GM19023 (cell line): ENCODE data around the gene EMC10.
A peak's percentile ranks its signal among the peaks of the same experiment; 100 is the strongest.

Source experiments
- ATAC-seq: cut with Tn5 transposase; IDR thresholded peaks from one replicate; pipeline ENCODE4 v1.9.1; 2021; ENCODE audit warnings: mild to moderate bottlenecking, moderate library complexity; ENCODE audit not compliant: unreplicated experiment

Gene EMC10

DNA sequence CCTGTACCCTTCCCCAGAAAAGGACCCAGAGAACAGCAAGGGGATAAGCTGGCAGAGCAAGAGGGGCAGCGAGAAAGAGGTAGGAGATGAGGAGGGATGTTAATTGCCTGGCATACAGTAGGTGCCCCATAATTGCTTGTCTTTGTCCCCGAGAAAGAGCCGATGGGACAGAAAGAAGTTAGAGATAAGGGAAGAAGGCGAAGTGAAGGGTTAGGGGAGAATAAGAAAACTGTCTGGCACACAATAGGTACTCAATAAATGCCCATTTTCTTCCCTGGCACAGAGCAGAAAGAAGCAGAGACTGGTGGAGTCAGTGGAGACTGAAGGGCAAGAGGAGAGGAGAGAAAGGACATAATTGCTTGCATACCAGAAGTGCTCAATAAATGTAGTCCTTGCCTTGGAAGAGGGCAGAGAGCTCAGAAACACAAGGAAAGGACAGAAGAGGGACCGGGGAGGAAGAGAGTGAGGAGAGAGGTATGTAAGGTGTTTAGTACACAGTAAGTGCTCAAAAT lies 18.8 kb downstream of the EMC10 start:
- ATAC-seq = no peak

GRCh38 chr19:50496189-50497021 lies 20.1 kb downstream of the EMC10 start:
- ATAC-seq = no peak

DNA sequence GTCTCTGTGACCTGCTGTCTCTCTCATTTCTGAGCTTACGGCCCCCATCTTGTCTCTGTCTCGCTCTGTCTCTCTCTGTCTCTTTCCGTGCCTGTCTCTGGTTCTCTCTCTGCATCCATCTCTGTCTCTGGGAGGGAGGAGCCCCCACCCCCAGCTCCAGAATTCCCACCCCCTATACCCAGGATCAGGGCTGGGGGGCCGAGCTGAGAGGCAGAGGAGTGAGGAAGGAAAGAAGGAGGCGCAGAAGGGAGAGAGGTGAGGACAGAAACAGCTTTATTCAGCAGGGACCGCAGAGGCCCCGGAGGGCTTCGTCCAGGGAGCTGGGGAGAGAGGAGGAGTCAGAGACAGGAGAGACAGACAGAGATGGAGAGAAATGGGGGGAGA lies 20.7 kb downstream of the EMC10 start:
- ATAC-seq = no peak

GRCh38 chr19:50498219-50499056 lies 22.1 kb downstream of the EMC10 start:
- no peak for ATAC-seq

DNA sequence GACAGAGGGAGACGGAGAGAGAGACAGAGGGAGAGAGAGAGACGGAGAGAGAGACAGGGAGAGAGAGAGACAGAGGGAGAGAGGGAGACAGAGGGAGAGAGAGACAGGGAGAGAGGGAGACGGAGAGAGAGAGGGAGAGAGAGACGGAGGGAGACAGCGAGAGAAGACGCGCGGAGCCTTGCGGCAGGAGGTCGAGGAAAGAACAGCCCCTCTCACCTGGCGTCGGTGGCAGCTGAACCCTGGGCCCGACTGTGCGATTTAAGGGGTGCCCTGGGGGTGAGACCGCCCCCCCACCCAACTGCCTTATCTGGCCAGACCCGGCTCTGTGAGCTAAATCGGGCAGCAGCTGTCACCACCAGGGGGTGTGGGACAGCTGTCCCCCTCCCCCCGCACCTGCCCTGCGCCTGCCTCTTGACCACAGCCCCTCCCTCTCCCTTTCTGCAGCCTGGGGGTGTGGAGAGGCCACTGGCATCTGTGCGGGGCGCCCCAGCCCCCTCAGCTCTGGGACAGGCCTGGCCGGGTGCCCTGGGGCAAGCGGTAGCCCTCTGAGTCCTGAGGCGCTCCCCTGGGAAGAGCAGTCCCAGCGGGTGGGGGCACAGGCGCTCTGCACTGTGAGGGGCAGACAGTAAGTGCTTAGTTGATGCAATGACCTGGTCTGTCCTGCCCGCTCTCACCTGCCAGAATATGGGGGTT lies 23.9 kb downstream of the EMC10 start:
- no peak for ATAC-seq

- ATAC-seq = no peak
Measured at GRCh38 chr19:50500753-50501151, 24.4 kb downstream of the EMC10 start.

GRCh38 chr19:50501186-50501567 lies 24.9 kb downstream of the EMC10 start:
- ATAC-seq = no peak

DNA sequence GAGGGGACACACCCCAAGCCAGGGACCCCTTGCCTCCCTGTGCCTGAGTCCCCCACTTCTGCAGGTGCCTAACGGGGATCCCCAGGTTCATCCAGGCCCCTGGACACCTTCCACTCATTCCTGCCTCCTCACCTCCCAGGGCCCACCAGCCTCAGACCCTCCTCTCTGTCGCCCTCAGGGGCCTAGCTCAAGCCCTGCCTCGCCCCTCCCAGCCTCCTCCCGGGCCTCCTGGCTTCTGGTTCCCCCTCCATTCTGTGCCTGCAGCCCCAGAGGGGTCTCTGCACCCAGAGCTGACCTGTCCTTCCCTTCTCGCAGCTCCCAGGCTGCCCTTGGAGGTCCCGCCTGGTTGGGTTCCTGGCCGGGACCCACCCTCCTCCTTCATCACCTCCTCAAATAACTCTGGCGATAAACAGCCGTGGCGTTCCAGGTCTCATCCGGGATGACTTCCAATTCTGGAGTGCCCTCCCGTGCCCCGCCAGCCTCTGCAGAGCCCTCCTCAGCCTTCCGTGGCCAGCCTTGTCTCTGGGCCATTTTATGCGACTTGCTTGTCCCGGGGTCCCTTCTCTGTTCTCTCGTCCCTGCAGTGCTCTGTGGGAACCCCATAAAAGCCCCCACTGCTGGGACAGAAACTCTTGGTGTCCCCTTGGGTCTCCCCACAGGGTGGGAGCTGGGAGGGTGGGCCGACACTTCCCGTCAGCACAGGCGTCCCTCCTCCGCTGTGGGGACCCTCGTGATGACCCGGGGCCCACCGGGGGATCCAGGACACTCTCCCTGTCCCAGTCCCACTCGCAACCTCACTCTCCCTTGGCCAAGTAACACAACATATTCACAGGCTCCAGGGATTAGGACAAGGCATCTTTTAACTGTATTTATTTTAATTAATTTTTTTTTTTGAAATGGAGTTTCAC lies 25.5 kb downstream of the EMC10 start:
- no peak for ATAC-seq

GRCh38 chr19:50505856-50506611 lies 29.7 kb downstream of the EMC10 start:
- ATAC-seq = no peak

DNA sequence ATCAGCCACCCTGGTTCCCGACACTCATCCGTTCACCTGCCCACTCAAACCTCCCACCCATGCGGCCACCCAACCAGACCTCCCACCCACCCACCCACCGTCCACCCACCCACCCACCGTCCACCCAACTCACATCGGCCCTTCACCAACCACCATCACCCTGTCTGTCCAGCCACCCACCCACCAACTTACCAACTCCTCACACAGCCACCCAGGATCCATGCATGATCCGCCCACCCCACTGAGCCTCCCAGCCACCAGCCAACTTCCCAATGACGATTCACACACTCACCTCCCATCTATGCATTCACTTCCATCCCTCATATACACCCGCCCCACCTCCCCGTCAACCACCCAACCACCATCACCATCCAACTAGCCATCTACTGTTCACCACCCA lies 30.4 kb downstream of the EMC10 start:
- no peak for ATAC-seq

GRCh38 chr19:50507376-50507775 lies 31.1 kb downstream of the EMC10 start:
- ATAC-seq = no peak

- ATAC-seq = no peak
Measured at GRCh38 chr19:50508843-50509190, 32.5 kb downstream of the EMC10 start.

DNA sequence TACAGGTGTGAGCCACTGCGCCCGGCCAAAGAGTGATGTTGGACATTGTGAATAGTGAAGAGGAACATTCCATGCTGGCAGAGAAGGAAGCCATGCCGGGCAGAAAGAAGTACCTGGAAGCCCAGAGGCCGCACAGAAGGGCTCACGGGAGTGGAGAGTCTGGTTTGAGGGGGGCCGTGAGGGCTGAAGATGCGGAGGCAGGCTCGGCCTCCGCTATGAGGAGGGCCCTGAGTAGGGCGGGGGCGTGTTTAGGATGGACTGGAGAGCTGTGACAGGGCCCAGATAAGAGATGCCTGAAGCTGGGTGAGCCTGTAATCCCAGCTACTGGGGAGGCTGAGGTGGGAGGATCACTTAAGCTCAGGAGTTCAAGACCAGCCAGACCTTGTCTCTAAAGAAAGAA lies 33.1 kb downstream of the EMC10 start:
- no peak for ATAC-seq

DNA sequence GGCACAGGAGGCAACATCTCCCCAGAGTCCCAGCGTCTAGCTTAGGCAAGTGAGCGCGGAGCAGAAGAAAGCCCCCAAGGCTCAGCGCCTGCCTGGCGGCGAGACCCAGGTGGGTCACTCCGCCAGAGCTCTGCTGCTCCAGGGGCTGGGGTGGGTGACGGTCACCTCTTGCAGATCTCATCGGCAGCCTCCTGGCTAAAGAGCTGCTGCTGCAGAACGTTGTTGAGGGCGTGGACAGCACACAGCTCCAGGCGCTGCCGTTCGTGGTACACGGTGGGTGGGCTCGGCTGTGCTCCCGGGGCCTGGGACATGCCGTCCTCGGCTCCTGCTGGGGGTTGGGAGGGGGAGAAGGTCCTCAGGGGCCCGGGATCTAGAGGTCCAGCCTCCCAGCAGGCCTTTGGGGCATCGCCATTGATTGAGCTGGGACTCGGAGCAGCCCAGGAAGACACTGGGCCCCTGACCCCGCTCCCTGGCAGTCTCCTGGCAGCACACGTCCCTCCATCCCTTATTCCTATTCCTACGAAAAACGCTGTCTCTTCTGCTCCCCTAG lies 33.9 kb downstream of the EMC10 start:
- no peak for ATAC-seq

GRCh38 chr19:50510700-50511068 lies 34.4 kb downstream of the EMC10 start:
- ATAC-seq = peak; percentile 15

- ATAC-seq = peak; percentile 85
Measured at GRCh38 chr19:50511069-50511822, 34.9 kb downstream of the EMC10 start, which contains the start of gene JOSD2. Gene JOSD2 (minus strand): TSS chr19:50511191. CDS start chr19:50510431, 760 bp downstream.

DNA sequence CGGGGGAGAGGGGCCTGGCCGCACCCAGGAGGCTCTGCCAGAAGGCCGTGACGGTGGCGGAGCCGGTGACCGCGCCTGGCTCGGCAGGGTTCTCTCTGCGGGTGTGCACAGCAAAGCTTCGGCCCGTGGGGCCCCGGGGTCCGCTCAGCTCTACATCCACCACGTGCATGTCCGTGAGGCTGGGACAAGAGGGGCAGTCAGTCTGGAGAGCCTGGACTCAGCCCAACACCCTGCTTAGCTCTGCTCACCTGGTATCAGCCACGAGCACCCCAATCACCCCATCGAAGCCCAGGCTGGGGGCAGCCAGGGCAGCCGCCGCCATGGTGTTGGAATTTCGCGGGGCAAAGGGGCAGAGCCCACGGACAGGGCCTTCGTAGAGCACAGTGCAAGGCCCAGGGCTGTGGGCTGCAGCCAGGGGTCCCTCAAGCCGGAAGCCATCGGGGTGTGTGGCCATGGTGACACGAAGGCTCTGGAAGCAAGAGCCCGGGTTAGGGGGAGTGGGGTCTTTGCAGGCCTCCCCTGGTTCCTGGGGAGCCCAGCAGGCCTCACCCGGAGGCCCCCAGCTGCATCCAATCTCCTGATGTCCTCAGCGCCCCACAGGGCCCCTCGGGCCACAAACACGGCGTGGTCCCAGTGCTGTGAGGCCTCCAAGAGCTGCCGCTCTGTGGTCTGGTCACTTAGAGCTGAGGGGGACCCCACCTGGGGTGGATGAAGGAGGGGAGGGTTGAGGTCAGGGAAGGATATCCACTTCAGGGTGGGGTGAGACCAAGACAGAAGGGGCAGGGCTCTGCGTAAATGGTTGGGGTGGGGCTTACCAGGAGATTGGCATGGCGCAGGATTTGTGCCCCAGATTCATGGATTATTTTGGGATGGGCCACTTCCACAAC lies 36.0 kb downstream of the EMC10 start:
- no peak for ATAC-seq
